ENCODE data around the gene EIF4E3.

GRCh38 chr3:71725271-71725991 is at the start of gene EIF4E3:
- TF ChIP-seq POLR2A (IDR thresholded peaks at IDR 0.05) (no peak), CTCF (IDR thresholded peaks at IDR 0.05) (no peak), POLR2AphosphoS5 (IDR thresholded peaks at IDR 0.05) (no peak)
